DND-41 (cell line): ENCODE results near the gene ATG16L2.

Source experiments
- ATAC-seq: fragments of 200-7000 bp; cut with Tn5 transposase; 3 replicates; pipeline ENCODE4 v1.9.1; 2021; ENCODE audit warnings: low read depth; ENCODE audit not compliant: insufficient read depth
- DNase-seq: peaks from one replicate; pipeline ENCODE4 v3.0.0-alpha.2; 2020
- H2AFZ ChIP-seq: 2 replicates; pipeline ENCODE4 v1.6.0; 2012; ENCODE audit warnings: low read depth, low read length
- H3K27ac ChIP-seq: 2 replicates; pipeline ENCODE4 v1.5.1; 2012; ENCODE audit warnings: low read length, inconsistent platforms
- H3K27me3 ChIP-seq: fragments of 200-600 bp; sonication (generic); 2 replicates; pipeline ENCODE4 v1.6.0; 2012; ENCODE audit warnings: low read length, mild to moderate bottlenecking, inconsistent platforms; ENCODE audit not compliant: insufficient read depth, poor library complexity
- H3K36me3 ChIP-seq: 2 replicates; pipeline ENCODE4 v1.5.1; 2012; ENCODE audit warnings: low read length, inconsistent platforms; ENCODE audit not compliant: insufficient read depth
- H3K4me1 ChIP-seq: 2 replicates; pipeline ENCODE4 v1.5.1; 2012; ENCODE audit warnings: mild to moderate bottlenecking, low read length; ENCODE audit not compliant: insufficient read depth
- H3K4me2 ChIP-seq: 2 replicates; pipeline ENCODE4 v1.6.0; 2012; ENCODE audit warnings: mild to moderate bottlenecking, moderate library complexity, low read length, inconsistent platforms; ENCODE audit not compliant: insufficient read depth
- H3K4me3 ChIP-seq, 2 experiments: fragments of 200-600 bp in 1 of 2; shearing (Covaris generic) in 1 of 2; 2 replicates each; pipeline ENCODE4 v1.5.1; 2012 to 2016; ENCODE audit warnings: inconsistent platforms in 2 of 2, low read length in 2 of 2, mild to moderate bottlenecking in 2 of 2, low read depth in 1 of 2, moderate library complexity in 1 of 2
- H3K79me2 ChIP-seq: 2 replicates; pipeline ENCODE4 v1.6.0; 2012; ENCODE audit warnings: low read length, inconsistent platforms; ENCODE audit not compliant: insufficient read depth
- H3K9ac ChIP-seq: 2 replicates; pipeline ENCODE4 v1.6.0; 2012; ENCODE audit warnings: low read depth, mild to moderate bottlenecking, inconsistent platforms, low read length, moderate library complexity
- H3K9me3 ChIP-seq: 2 replicates; pipeline ENCODE4 v1.5.1; 2012; ENCODE audit warnings: low read length, moderate library complexity, mild to moderate bottlenecking, inconsistent platforms; ENCODE audit not compliant: insufficient read depth, severe bottlenecking
- H4K20me1 ChIP-seq: 2 replicates; pipeline ENCODE4 v1.6.0; 2012; ENCODE audit warnings: low read length; ENCODE audit not compliant: insufficient read depth
- EZH2 ChIP-seq: IDR thresholded peaks from 3 replicates; pipeline ENCODE4 v1.6.1; 2012; ENCODE audit warnings: borderline replicate concordance, low read depth, mild to moderate bottlenecking, moderate library complexity, low read length, inconsistent platforms; ENCODE audit not compliant: severe bottlenecking
- TF ChIP-seq, protein P1 (sequence below): IDR thresholded peaks from 2 replicates; pipeline ENCODE4 v1.5.1; 2012; ENCODE audit warnings: borderline replicate concordance, low read length, moderate library complexity, mild to moderate bottlenecking; ENCODE audit not compliant: poor library complexity, severe bottlenecking; ENCODE audit errors: extremely low read depth

ATG16L2 gene

DNA sequence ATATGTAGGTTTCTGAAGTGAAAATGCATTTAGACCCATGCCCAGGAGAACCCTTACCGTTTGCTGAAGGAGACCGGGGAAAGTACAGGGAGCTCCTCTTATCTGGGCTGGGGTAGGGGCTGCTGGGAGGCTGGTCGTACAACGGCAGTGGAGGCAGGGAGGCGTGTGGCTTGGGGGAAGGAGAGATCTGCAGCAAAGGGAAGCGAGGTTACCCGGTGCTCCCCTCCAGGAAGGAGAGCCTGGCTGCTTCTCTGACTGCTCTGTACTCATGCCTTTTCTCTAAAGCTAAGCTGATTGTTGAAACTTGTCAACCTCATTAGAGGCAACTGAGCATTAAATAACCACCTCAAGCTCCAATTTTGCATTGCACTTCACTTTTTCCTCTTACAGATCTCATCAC is 27.2 kb downstream of the ATG16L2 start:
- Histone ChIP-seq H3K27me3 (no peaks in the 10 kb centered on the region), H4K20me1 (no peaks in the 10 kb centered on the region), H3K9ac (no peak overlapping the region), H3K27ac (no peak overlapping the region), H3K4me2 (no peak overlapping the region), H3K9me3 (no peaks in the 10 kb centered on the region), H3K79me2 (no peaks in the 10 kb centered on the region), H2AFZ (no peak overlapping the region), H3K36me3 (peaks cover 66% of the 10 kb centered on the region), H3K4me1 (no peaks in the 10 kb centered on the region), H3K4me3 (no peak overlapping the region)
- TF ChIP-seq EZH2: no peak
- TF ChIP-seq, protein P1, sequence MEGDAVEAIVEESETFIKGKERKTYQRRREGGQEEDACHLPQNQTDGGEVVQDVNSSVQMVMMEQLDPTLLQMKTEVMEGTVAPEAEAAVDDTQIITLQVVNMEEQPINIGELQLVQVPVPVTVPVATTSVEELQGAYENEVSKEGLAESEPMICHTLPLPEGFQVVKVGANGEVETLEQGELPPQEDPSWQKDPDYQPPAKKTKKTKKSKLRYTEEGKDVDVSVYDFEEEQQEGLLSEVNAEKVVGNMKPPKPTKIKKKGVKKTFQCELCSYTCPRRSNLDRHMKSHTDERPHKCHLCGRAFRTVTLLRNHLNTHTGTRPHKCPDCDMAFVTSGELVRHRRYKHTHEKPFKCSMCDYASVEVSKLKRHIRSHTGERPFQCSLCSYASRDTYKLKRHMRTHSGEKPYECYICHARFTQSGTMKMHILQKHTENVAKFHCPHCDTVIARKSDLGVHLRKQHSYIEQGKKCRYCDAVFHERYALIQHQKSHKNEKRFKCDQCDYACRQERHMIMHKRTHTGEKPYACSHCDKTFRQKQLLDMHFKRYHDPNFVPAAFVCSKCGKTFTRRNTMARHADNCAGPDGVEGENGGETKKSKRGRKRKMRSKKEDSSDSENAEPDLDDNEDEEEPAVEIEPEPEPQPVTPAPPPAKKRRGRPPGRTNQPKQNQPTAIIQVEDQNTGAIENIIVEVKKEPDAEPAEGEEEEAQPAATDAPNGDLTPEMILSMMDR: no peak
- DNase-seq (no peak), ATAC-seq (no peak)

DNA sequence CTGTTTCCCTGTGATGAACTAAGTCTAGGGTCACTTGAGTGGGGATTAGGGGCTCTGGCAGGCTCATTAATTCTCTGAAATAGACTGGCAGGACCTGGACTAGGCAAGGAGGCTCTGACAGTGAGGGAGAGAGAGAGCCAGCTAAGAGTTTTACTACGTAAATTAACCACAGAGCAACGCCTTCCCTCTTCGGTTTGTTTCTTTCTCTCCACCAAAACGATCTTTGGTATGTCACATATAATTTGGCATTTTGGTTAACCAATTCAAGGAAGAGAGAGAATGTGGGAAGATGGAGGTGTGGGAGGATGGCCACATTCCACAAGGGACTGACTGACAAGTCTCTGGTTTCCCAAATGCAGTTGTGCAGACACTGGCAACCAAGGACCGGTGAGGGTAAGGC is 27.9 kb downstream of the ATG16L2 start:
- Histone ChIP-seq H3K4me1 (no peaks in the 10 kb centered on the region), H3K79me2 (no peaks in the 10 kb centered on the region), H3K27me3 (no peaks in the 10 kb centered on the region), H3K36me3 (peaks cover 68% of the 10 kb centered on the region), H3K4me3 (no peak overlapping the region), H3K9me3 (no peaks in the 10 kb centered on the region), H3K9ac (no peak overlapping the region), H3K4me2 (no peak overlapping the region), H3K27ac (no peak overlapping the region), H4K20me1 (no peaks in the 10 kb centered on the region), H2AFZ (no peak overlapping the region)
- TF ChIP-seq, protein P1: no peak
- no peak for TF ChIP-seq EZH2
- DNase-seq: no peak
- ATAC-seq: no peak

DNA sequence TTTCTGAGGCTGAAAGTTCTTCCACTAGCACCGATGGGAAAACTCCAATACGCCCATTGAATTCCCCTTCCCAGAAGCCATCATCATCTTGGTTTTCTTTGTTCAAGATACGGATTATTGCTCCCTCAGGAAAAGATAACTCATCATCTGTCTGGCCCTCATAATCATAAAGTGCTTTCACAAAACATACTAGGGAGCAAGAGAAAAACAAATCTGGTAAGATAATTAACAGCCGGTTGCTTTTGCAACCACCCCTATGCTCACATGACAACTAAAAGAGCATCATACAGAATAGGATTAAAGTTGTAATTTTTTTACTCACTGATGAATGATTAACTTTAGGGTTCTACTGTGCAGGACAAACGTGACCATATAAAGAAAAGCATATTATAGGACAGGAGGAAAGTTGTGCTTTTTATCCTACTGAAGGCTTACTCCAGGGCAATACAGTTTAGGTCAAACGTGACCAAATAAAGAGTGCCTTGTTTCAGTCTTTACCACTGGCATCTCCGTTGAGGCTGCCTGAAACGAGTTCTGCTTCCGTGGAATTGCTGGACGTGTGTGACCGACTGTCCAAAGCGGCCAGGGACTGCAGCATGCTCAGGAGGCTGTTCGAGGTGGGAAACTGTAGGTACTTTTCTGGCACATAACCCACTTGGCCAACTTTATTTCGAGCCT is 28.6 kb downstream of the ATG16L2 start:
- DNase-seq (no peak), ATAC-seq (no peak)
- H2AFZ ChIP-seq: no peak overlapping the region
- H3K4me2 ChIP-seq: no peak overlapping the region
- H3K27ac ChIP-seq: no peak overlapping the region
- no peak for TF ChIP-seq EZH2
- TF ChIP-seq, protein P1: no peak
- no peaks in the 10 kb centered on the region for H3K79me2 ChIP-seq
- no peaks in the 10 kb centered on the region for H3K9me3 ChIP-seq
- H4K20me1 ChIP-seq: no peaks in the 10 kb centered on the region
- no peaks in the 10 kb centered on the region for H3K27me3 ChIP-seq
- no peaks in the 10 kb centered on the region for H3K4me1 ChIP-seq
- no peak overlapping the region for H3K9ac ChIP-seq
- H3K4me3 ChIP-seq: no peak overlapping the region
- H3K36me3 ChIP-seq: peaks cover 63% of the 10 kb centered on the region
